ENCODE data around the gene ZDHHC11B.
"Not testable (repeated sequence)": the region's sequence is repeated elsewhere in the genome, so short reads cannot be mapped to it uniquely, and the experiment has no call there.

ZDHHC11B gene

DNA sequence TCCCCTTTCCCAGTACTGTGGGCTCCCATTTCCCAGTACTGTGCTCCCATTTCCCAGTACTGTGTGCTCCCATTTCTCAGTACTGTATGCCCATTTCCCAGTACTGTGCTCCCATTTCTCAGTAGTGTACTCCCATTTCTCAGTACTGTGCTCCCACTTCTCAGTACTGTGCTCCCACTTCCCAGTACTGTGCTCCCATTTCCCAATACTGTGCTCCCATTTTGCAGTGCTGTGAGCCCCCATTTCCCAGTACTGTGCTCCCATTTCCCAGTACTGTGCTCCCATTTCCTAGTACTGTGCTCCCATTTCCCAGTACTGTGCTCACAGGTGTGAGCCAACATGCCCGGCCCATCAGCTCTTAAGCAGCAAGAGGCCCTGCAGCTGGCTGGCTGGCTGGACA is 11.3 kb upstream of the ZDHHC11B start:
- H4K8ac ChIP-seq (ENCODE audit: low read length); H2BK120ac ChIP-seq (ENCODE audit: low read depth, low read length); H3K4me3 ChIP-seq (ENCODE audit: insufficient read depth in 1 of 2, low read depth in 1 of 2, low read length in 2 of 2); H3K9me3 ChIP-seq (ENCODE audit: control insufficient read depth, low read length); H3K27me3 ChIP-seq (ENCODE audit: control insufficient read depth in 1 of 2, insufficient read depth in 1 of 2, low read length in 2 of 2); H3K9ac ChIP-seq (ENCODE audit: low read length); H2BK5ac ChIP-seq (ENCODE audit: low read depth, low read length, poor library complexity, severe bottlenecking); H3K79me1 ChIP-seq (replicated peaks; ENCODE audit: low read length, poor library complexity, severe bottlenecking); H3K4me1 ChIP-seq (ENCODE audit: control insufficient read depth, insufficient read depth, low read depth, low read length); H2BK12ac ChIP-seq (ENCODE audit: low read length in 2 of 2); H4K91ac ChIP-seq (ENCODE audit: low read length); H2AFZ ChIP-seq (ENCODE audit: low read depth, low read length); H2BK15ac ChIP-seq (ENCODE audit: low read depth, poor library complexity, severe bottlenecking); H3K18ac ChIP-seq (ENCODE audit: low read depth in 1 of 2, low read length in 2 of 2); H3K36me3 ChIP-seq (ENCODE audit: control insufficient read depth in 1 of 2, insufficient read depth in 2 of 2, low read depth in 1 of 2, low read length in 2 of 2); H3K23ac ChIP-seq (ENCODE audit: low read length in 2 of 2); H3K4ac ChIP-seq (ENCODE audit: low read depth in 1 of 2, low read length in 2 of 2); H3K14ac ChIP-seq (ENCODE audit: low read length in 2 of 2); DNase-seq; H3K27ac ChIP-seq (ENCODE audit: low read length, poor library complexity, severe bottlenecking); H2AK5ac ChIP-seq (ENCODE audit: low read length, severe bottlenecking); H3K4me2 ChIP-seq (ENCODE audit: low read length, poor library complexity, severe bottlenecking): not testable (repeated sequence)
- no CpG with 5 or more reads among the region's 1 CpG for WGBS

DNA sequence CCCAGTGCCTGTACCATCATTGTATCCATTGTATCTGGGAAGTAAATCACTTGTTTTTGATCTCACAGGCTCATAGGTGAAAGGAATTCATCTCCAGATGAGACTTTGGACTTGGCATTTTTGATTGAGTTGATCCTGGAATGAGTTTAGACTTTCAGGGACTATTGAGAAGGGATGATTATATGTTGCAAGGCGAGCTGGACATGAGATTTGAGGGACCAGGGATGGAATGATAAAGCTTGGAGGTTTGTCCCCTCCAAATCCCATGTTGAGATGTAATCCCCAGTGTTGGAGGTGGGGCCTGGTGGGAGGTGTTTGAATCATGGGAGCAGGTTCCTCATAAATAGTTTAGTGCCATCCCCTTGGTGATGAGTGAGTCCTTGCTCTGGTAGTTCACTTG is 10.4 kb upstream of the ZDHHC11B start:
- H3K9ac ChIP-seq (ENCODE audit: low read length); H3K18ac ChIP-seq (ENCODE audit: low read depth in 1 of 2, low read length in 2 of 2); H2BK5ac ChIP-seq (ENCODE audit: low read depth, low read length, poor library complexity, severe bottlenecking); H3K23ac ChIP-seq (ENCODE audit: low read length in 2 of 2); H3K9me3 ChIP-seq (ENCODE audit: control insufficient read depth, low read length); H3K14ac ChIP-seq (ENCODE audit: low read length in 2 of 2); H3K27ac ChIP-seq (ENCODE audit: low read length, poor library complexity, severe bottlenecking); H3K4me1 ChIP-seq (ENCODE audit: control insufficient read depth, insufficient read depth, low read depth, low read length); H3K4me2 ChIP-seq (ENCODE audit: low read length, poor library complexity, severe bottlenecking); H2AFZ ChIP-seq (ENCODE audit: low read depth, low read length); H3K79me1 ChIP-seq (replicated peaks; ENCODE audit: low read length, poor library complexity, severe bottlenecking); H2BK120ac ChIP-seq (ENCODE audit: low read depth, low read length); H2BK12ac ChIP-seq (ENCODE audit: low read length in 2 of 2); H3K4me3 ChIP-seq (ENCODE audit: insufficient read depth in 1 of 2, low read depth in 1 of 2, low read length in 2 of 2); H2BK15ac ChIP-seq (ENCODE audit: low read depth, poor library complexity, severe bottlenecking); H3K36me3 ChIP-seq (ENCODE audit: control insufficient read depth in 1 of 2, insufficient read depth in 2 of 2, low read depth in 1 of 2, low read length in 2 of 2); H4K8ac ChIP-seq (ENCODE audit: low read length); H2AK5ac ChIP-seq (ENCODE audit: low read length, severe bottlenecking); DNase-seq; H3K27me3 ChIP-seq (ENCODE audit: control insufficient read depth in 1 of 2, insufficient read depth in 1 of 2, low read length in 2 of 2); H3K4ac ChIP-seq (ENCODE audit: low read depth in 1 of 2, low read length in 2 of 2); H4K91ac ChIP-seq (ENCODE audit: low read length): not testable (repeated sequence)
- WGBS = 32% methylated on average over 1 of the region's 1 CpG

DNA sequence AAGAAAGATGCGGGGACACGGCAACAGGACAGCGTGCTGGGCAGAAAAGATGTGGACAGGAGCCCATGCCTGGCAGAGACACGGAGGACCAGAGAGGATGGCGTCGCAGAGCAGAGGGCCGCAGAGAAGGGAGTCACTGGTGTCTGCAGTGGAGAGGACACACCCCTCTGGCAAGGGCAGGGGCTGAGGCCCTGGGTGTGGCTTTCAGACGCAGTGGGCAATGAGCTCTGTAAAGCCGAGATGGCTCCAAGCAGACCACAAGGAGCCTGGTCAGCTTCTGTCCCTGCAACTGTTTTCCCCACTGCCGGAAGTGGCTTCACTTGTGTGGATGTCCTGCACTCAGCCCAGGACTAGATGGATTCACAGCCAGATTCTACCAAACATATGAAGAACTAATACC is 4.2 kb upstream of the ZDHHC11B start:
- not testable (repeated sequence) for H2BK120ac ChIP-seq (ENCODE audit: low read depth, low read length); H3K79me1 ChIP-seq (replicated peaks; ENCODE audit: low read length, poor library complexity, severe bottlenecking); H2BK5ac ChIP-seq (ENCODE audit: low read depth, low read length, poor library complexity, severe bottlenecking); H4K8ac ChIP-seq (ENCODE audit: low read length); H3K4me2 ChIP-seq (ENCODE audit: low read length, poor library complexity, severe bottlenecking); H3K27ac ChIP-seq (ENCODE audit: low read length, poor library complexity, severe bottlenecking); H3K9ac ChIP-seq (ENCODE audit: low read length); H2AFZ ChIP-seq (ENCODE audit: low read depth, low read length); H3K18ac ChIP-seq (ENCODE audit: low read depth in 1 of 2, low read length in 2 of 2); DNase-seq; H3K9me3 ChIP-seq (ENCODE audit: control insufficient read depth, low read length); H3K23ac ChIP-seq (ENCODE audit: low read length in 2 of 2); H2BK12ac ChIP-seq (ENCODE audit: low read length in 2 of 2); H4K91ac ChIP-seq (ENCODE audit: low read length); H3K4ac ChIP-seq (ENCODE audit: low read depth in 1 of 2, low read length in 2 of 2); H3K14ac ChIP-seq (ENCODE audit: low read length in 2 of 2); H2AK5ac ChIP-seq (ENCODE audit: low read length, severe bottlenecking); H2BK15ac ChIP-seq (ENCODE audit: low read depth, poor library complexity, severe bottlenecking); H3K36me3 ChIP-seq (ENCODE audit: control insufficient read depth in 1 of 2, insufficient read depth in 2 of 2, low read depth in 1 of 2, low read length in 2 of 2); H3K4me3 ChIP-seq (ENCODE audit: insufficient read depth in 1 of 2, low read depth in 1 of 2, low read length in 2 of 2)
- Histone ChIP-seq H3K27me3 (ENCODE audit: control insufficient read depth in 1 of 2, insufficient read depth in 1 of 2, low read length in 2 of 2) (peaks cover 8 to 13% of the 10 kb centered on the region in 2 experiments), H3K4me1 (ENCODE audit: control insufficient read depth, insufficient read depth, low read depth, low read length) (peaks cover 15% of the 10 kb centered on the region)
- WGBS = 85% methylated on average over 10 of the region's 10 CpGs

DNA sequence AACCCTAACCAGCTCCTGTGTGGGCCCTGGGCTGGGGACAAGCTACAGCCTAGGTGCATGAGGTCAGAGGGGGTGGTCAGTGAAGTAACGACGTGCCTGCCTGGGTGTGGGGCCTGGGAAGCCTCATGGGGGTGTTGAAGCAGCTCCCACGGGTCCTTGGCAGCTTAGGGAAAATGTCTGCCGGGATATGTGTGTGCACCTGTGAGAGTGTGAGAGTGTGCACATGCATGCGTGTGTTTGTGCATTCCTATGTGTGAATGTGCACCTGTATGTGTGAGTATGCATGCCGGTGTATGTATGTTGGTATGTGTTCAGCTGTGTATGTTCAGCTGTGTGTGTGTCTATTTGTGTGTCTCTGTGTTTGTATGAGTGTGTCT is 3.3 kb upstream of the ZDHHC11B start:
- not testable (repeated sequence) for H3K9ac ChIP-seq (ENCODE audit: low read length); H3K27me3 ChIP-seq (ENCODE audit: control insufficient read depth in 1 of 2, insufficient read depth in 1 of 2, low read length in 2 of 2); H3K4ac ChIP-seq (ENCODE audit: low read depth in 1 of 2, low read length in 2 of 2); H3K4me2 ChIP-seq (ENCODE audit: low read length, poor library complexity, severe bottlenecking); H3K79me1 ChIP-seq (replicated peaks; ENCODE audit: low read length, poor library complexity, severe bottlenecking); H2BK15ac ChIP-seq (ENCODE audit: low read depth, poor library complexity, severe bottlenecking); H4K91ac ChIP-seq (ENCODE audit: low read length); H2BK5ac ChIP-seq (ENCODE audit: low read depth, low read length, poor library complexity, severe bottlenecking); H3K27ac ChIP-seq (ENCODE audit: low read length, poor library complexity, severe bottlenecking); H3K23ac ChIP-seq (ENCODE audit: low read length in 2 of 2); H2AFZ ChIP-seq (ENCODE audit: low read depth, low read length); DNase-seq; H3K9me3 ChIP-seq (ENCODE audit: control insufficient read depth, low read length); H3K14ac ChIP-seq (ENCODE audit: low read length in 2 of 2); H3K18ac ChIP-seq (ENCODE audit: low read depth in 1 of 2, low read length in 2 of 2); H3K4me3 ChIP-seq (ENCODE audit: insufficient read depth in 1 of 2, low read depth in 1 of 2, low read length in 2 of 2); H3K36me3 ChIP-seq (ENCODE audit: control insufficient read depth in 1 of 2, insufficient read depth in 2 of 2, low read depth in 1 of 2, low read length in 2 of 2); H2BK120ac ChIP-seq (ENCODE audit: low read depth, low read length); H4K8ac ChIP-seq (ENCODE audit: low read length); H2AK5ac ChIP-seq (ENCODE audit: low read length, severe bottlenecking); H2BK12ac ChIP-seq (ENCODE audit: low read length in 2 of 2)
- WGBS = 86% methylated on average over 4 of the region's 6 CpGs
- peaks cover 17% of the 10 kb centered on the region for H3K4me1 ChIP-seq (ENCODE audit: control insufficient read depth, insufficient read depth, low read depth, low read length)

All from mesenchymal stem cell (in vitro differentiated cells and primary cell).